ENCODE results near the gene PHACTR1.
"Not testable (repeated sequence)": the region's sequence is repeated elsewhere in the genome, so short reads cannot be mapped to it uniquely, and the experiment has no call there.

Gene PHACTR1

DNA sequence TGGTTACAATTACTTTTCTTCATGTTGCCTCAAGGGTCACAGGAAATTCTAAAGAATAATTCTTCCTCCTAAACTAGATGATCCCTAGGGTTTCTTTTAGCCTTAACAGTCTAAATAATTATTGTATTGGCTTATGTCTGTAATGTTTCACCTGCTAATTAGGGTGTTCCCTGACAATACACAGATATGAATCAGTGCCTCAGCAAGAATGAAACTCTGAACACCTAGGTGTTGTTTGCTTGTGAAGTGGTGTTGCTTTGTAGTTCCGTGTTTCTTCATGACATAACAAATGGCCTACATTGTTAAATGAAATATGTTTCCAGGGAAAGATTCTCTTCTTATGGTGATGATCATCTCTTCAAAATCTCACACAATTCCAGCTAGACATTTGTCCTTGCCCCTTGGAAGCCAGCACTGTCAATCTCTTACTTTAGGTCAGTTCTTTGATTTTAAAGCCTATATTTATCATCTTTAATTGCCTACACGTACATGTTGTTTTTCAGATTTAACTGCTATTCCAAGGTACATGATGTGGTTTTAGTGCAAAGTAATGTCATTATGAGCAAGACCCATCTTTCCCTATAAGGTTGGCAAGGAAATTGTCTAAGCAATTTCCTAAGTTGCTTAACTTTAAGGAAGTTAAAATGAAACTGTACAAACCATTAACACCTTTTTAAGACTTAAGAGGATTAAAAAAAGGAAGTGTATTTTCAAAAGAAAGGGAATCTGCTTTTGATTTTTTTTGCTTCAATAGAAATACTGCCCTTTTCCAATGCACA lies 499.9 kb downstream of the PHACTR1 start:
- DNase-seq, result no peak

DNA sequence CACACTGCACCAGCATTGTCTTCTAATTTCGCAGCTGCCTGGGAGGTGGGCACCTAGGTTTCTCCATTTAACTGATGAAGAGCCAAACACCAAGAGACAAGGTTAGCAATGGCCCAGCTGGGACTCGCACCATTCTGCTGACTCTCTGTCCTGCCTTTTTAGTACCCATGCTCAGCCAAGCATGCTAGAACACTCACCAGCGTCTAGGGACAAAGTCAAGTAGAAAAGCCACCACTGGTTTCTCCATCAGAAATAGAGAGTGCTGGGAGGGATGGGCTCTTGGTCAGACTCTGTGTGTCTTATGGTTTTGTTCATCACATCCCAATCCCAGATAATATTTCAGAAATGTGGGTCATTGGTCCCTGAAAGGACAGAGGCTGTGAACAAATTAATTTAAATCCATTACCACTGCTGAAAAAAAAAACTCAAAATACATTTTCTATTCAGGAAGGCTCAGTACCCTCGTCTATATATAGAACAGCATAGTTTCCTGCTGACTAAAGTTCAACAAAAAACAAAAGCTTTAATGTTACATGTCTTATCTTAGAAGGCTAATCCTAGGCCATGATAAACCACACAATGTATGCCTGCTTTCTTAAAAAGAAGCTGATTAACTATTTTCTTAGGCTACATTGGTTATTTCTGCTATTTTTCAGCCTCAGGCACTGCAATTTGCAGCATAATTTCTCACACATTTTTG lies 500.8 kb downstream of the PHACTR1 start:
- no peak for DNase-seq

DNA sequence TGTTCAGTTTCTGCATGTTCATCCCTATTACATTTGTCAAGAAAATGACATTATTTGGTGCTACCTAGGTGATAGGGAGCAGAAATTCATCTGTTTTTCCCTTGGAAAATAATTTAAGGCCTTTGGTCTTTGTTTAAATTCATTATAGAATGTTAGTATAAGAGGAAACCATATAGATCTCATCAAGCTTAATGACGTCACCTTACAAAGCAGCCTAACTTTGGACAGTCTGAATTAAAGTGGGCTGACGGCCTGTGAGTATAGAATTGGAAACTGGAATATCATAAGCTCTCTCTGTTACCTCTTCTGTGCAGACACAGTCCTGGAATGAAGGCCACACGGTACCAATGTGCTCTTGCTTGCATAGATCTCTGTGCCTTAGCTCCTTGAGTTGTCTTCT lies 503.7 kb downstream of the PHACTR1 start:
- DNase-seq, result no peak

DNA sequence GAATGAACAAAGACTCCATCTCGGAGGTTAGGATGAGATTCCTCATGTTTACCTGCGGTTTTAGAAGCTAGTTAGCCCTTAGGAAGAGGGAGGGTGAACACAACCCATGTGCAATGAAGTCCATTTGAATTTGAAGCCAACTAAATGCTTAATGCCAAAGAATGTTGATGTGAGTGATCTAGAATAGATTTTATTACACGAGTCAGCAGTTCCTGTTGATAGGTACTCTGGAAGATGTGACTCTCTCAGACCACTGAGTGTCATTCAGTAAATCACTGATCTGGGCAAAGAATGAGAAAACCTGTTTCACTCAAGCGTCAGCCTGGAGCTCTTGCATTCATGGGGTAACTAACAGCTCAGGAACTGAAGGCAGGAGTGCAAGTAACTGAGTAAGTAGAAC lies 505.5 kb downstream of the PHACTR1 start:
- no peak for DNase-seq

DNA sequence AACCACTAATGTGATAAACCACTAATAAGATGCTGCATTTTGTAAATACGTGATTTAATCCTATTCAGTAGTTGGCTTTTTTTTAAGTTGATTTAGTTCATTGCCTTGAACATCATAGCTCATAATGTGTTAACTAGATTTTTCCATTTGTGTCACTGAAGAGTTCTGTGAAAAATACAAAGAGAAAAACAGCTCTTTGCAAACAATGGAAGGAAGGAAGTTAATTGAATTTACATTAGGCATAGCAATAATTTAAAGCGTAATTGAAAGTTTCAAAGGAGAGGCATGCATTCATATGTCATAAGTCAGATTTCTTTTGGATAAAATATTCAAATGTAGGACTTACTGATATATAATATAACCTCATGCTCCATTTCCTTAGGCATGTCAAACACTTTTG lies 509.5 kb downstream of the PHACTR1 start:
- no peak for DNase-seq

DNA sequence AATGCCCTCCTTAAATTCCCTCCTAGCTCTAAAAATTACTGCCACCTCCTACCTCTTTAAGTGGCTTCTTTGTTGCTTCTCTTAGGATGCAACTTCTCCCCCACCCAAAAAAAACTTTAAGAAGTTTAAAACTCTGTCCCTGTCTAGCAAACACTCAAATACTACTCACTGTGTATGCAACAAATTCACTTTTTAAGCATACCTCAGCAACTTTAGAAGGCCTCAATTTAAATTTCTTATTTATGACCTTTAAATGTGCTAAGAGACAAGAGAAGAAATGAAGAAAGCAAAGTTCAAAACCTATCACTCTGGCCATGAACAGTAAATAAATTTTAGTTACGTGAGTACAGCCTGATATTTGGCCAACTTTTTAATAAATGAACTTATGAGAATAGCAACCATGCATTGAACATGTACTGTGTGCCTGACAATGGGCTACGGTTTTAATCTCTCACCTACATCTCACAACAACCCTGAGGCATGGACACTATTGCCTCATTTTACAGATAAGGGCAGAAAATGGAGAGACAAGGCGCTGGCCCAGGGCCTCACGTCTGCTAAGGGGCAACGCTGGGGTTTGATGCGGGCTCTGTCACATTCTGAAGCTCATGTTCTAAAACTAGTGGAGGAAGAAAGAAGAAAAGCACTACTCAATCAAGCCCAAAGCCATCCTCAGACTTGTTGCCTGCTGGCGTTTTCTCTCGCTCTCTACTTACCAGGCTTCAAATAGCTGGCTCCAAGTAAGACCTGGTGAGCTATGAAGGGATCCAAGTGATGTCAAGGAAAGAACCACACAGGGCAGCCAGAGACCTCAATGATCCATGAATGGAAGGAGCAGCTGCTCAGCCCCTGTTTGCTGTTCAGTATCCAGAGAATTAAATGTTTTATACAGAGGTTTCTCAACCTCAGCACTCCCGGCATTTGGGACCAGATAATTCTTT lies 512.0 kb downstream of the PHACTR1 start:
- no peak for DNase-seq

DNA sequence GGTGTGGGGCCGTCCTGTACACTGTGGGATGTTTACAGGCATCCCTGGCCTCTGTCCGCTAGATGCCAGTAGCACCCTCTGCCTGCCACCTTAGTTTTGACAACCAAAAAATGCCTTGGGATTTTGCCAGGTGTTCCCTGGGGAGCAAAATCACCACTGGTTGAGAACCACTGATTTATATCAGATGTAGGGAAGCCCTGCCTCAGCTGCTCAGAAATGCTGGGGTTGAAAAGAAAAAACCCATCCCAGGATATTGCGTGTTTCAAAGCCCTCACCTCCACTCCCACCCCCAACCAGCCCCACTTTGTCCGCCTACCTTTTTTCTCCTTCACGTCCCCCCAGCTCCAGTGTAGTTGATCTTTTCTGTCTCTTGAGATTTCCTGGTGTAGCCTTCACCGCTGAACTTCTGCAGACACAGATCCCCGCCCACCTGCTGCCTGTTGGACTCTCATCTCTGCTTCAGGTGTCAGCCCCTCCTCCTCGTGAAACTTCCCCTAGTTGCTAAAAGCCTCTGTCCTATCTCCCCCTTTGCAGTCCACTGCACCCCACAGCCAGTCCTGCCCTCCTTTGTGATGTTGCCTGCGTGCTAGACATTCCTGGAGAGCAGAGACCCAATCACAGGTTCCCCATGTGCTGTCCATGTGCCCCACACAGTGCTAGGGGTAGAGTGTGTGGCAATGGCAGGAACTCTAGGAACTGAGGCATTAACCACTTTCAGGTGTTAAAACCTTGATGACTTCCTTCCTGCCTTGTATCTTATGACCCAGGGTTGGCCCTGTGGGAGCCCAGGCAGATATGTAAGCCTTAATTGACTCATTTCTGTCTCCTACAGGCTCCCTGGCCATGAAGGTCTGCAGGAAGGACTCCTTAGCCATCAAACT lies 512.9 kb downstream of the PHACTR1 start:
- no peak for DNase-seq

DNA sequence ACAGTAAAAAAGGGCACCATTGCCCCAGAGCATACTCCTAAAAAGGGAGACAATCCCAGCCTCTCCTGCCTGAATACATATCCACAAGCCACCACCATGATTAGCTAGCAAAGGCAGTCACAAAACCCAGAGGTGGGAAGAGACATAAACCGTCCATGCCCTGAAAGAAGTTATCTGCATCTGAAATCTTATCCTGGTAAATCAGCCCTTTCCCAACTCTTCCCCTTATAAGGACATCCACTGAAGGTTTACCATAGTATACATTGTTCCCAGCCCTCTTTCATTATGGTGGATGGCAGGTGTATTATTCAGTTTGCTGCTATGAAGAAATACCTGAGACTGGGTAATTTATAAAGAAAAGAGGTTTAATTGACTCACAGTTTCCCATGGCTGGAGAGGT lies 516.5 kb downstream of the PHACTR1 start:
- no peak for DNase-seq

DNA sequence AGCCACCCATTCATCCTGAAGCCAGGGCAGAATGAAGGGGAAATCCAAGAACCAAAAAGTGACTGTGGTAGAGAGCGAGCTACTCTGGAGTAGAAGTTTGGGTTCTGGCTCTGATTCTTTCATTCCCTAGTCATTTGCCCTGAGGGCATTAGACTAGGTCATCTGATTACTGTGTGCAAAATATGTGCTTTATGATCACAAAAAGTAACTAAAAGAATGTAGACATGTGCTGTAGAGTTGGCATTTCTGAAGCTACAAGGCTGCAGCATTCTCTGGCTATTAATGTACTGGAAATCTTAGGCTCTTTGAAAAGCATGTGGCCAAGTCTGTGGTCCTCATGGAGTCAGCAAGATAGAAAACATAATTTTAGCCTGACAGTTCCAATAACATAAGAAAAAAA lies 517.6 kb downstream of the PHACTR1 start:
- no peak for DNase-seq

DNA sequence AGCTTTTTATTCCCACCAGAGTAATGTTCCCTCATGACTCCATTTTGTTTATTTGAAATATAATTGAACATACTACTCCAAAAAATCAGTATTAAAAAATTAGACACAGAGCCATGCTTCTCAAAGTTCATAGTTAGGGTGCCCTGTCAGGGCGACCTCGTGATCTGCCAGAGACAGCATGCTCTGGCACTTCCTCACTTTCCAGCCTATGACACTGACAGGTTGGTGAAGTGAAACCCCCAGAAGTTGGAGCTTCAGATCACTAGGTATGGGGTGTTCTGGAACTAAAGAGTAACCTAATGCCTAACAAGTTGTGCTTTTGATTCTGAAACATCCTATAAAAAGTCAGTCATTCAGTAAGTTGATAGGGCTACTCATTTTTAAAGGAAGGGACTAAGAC lies 518.8 kb downstream of the PHACTR1 start:
- DNase-seq, result no peak

DNA sequence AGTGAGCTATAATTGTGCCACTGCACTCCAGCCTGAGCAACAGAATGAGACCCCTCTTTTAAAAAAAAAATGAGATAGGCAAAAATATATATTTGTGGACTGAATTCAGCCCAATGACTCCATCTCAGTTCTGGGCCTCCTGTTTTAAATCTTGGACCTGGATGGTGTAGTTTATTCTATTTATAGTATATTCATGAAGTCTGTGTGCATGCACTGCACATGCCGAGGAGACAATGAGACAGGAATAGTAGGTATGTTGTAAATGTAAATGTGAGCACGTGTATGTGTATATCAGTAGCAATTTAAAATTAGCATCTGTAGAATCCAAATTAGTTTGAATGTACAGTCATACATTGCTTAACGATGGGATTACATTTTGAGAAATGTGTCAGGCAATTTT lies 520.8 kb downstream of the PHACTR1 start:
- no peak for DNase-seq

DNA sequence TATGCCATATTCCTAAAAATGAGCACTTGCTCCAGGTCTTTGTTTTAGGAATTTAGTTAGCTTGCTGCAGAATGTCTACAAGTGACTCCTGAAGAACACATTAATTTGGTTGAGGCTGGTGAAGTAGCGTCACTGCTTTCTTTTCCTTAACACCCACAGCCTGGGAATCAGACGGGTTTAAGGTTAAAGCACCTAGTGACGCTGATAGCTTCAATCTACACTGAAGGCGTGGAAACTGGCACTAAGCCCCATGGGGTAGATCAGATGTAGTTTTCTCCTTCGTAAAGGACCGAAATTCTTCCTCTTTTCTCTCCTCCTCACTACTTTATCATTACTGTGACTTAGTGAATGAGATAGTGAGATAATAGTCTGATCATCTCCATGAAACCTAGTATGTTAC lies 521.5 kb downstream of the PHACTR1 start:
- DNase-seq, result no peak

DNA sequence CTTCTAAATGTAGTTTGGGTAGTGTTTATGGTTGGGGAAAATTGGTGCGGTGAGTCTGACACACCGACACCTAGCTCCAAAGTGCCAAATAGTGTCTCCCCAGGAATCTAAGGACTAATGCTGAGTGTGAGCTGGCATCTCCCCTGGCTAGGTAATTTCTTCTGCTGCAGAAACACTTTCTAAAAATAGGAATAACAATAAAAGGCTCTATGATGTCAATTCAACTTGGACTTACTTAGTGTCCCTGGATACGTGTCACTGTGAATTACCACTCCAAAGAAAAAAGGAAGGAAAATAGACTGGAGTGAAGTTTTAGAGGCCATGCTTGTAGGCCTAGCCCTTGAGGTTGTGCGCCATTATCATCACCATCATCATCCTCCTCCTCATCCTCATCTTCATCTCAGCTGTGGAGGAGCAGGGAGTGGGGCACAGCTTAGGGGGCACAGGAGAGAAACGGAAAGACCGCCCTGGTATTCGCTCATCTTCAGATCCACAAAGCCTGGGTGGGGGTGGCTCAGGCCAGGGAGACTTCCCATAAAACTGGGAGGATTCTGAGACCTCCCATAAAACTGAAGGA lies 522.2 kb downstream of the PHACTR1 start:
- no peak for DNase-seq

DNA sequence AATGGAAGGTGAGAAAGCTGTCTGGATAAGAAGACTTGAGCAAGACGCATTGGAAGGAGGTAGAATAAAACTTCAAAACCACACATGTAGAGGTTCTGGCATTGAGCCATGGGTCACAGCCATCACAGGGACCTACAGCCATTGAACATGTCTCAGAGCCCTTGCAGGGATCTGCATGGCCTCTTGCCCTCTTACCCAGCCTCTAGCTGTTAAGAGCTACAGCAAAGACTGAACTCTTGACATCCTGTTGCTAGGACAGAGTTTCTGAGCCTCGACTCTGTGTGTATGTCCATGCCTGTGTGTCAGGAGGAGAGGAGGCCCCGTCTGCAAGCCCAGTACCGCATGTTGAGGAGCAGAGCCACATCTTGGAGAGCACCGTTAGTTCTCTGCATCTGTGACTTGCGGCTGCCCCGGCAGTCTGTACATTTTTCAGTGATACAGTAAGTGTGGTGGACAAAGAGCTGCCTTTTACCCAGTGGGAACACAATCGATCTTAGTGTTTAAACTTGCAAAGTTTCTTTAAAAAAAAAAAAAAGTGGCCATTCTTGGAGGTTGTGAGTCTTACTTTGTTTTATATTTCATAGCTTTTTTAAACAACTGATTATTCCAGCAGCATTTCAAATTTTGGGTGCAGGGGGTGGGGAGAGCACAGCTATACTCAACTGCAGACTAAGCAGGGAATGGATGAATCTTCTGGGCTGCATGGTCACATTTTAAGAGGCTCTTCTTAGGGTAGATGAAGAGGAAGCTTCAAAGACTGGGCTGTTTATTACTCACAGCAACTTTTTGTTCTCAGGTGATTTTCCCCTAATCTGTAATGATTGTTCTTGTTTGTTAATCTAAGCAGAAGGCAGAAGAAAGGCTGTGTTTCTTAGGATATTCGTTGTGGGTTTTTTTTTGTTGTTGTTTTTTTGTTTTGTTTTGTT lies 523.2 kb downstream of the PHACTR1 start:
- DNase-seq, result no peak

DNA sequence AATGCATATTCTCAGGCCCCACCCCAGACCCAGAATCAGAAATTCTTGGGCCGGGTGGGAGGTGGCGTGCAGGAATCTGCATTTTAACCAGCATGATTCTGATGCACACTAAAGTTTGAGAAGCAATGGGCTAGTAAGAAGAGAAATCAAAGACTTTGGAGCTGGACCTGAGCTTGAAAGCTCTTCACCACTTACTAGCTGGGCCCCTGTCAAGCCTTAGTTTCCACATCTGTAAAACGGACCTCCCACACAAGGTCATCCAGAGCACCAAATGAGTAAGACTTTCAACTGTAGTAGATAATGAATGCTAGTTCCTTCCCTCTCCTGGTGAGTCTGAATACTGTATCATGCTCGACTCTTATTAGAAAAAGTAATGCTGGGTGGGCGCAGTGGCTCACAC lies 524.8 kb downstream of the PHACTR1 start:
- no peak for DNase-seq

DNA sequence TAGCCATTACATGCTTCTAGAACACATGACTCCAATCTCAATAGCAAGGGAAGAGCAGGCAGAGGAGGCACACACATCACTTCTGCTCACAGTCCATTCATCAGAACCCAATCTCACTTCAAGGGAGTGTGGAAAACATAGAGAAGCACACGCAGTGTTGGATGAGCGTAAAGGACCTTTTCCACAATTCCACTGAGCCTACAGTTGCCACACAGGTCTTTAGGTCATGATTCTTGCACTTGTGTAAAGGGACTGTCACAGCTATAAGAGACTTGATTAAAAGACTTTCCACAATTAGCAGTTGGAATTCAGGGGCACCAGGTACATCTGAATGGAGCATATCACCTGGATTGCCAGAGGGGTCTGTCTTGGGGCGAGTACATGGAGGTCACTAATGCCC lies 525.6 kb downstream of the PHACTR1 start:
- DNase-seq, result no peak

DNA sequence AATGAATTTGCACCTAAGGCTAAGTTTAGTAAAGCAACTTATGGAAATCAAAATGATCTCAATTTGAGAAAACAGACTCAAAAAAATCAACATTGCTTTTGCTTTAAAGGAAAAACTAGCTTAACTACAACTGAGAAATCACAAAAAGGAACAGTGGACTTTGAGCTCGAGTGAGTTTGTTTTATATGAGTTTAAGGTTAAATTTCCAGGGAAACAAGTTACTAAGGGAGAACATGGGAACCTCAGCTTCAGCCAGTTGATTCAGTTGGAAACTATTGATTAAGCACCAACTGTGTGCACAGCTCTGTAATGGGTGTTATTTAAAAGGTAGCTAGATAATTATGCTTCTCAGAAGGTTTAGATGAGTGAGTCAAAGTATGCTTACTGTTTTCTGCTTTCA lies 526.0 kb downstream of the PHACTR1 start:
- no peak for DNase-seq

DNA sequence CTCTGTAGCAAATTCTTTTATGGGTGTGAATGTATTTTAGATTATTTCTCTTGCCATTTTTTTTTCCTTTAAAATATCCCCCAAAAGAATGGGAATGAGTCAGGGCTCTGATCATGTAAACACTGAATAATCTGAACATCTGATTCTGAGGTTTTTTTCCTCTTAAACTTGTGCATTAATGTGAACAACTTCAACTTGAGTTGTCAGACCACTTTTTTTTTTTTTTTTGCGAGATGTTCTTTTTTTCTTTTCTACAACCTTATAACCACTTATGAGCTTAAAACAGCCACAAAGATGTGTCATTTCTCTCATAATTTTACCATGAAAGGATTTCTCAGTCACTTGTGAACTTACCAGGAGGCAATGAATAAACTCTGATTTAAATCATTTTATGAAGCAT lies 526.5 kb downstream of the PHACTR1 start:
- no peak for DNase-seq

DNA sequence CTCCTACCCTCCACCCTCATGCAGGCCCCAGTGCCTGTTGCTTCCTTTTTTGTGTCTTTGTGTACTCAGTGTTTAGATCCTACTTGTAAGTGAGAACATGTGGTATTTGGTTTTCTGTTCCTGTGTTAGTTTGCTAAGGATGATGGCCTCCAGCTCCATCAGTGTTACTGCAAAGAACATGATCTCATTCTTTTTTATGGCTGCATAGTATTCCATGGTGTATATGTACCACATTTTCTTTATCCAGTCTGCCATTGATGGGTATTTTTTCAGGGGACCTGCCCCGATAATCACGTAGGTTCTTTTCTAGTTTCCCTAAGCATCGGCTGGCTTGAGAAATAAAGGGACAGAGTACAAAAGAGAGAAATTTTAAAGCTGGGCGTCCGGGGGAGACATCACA lies 527.2 kb downstream of the PHACTR1 start:
- DNase-seq, result not testable (repeated sequence)

DNA sequence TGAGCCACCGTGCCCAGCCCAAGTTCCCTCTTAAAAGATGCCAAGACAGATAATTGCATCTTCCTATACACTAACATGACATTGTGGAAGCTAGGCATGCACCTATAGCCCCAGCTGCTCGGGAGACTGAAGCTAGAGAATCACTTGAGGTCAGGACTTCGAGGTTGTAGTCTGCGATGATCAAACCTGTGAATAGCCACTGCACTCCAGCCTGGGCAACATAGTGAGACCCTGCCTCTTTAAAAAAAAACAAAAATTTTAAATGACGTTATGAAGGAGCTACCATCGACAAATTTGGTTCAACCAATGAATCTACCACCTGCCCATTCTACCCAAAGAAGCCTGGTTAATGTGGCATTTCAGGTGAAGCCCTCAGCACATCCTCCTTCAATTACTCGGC lies 531.1 kb downstream of the PHACTR1 start:
- no peak for DNase-seq

DNA sequence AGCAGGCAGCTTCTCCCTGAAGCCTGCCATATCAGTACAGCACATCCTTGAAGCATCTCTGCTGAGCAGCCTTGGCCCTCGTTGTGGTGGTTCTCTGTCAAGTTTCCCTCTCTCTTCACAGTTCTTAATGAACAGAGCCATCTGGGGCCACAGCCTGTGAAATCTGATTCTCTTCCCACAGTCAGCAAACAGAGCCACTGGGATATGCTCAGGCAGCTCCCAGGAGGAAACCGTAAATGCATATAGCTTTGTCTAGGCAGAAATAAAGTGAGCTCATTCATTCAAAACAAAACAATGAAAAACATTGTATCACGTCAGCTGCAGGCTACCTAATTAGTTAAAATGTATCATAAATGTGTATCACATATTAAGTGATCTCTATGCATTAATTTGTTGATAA lies 531.5 kb downstream of the PHACTR1 start:
- DNase-seq, result no peak

All from activated CD4-positive, alpha-beta T cell treated with anti-CD3 and anti-CD28 coated beads for 1 hour (primary cell).